ENCODE measurements around the gene IFFO2. TPM values are rescaled to one million over a fixed set of nuclear protein-coding genes. Genes with fewer than 3 reads are reported as not detected.

IFFO2 gene
- total RNA-seq, 1 experiment from 2014 or later, result 6.4 TPM

DNA sequence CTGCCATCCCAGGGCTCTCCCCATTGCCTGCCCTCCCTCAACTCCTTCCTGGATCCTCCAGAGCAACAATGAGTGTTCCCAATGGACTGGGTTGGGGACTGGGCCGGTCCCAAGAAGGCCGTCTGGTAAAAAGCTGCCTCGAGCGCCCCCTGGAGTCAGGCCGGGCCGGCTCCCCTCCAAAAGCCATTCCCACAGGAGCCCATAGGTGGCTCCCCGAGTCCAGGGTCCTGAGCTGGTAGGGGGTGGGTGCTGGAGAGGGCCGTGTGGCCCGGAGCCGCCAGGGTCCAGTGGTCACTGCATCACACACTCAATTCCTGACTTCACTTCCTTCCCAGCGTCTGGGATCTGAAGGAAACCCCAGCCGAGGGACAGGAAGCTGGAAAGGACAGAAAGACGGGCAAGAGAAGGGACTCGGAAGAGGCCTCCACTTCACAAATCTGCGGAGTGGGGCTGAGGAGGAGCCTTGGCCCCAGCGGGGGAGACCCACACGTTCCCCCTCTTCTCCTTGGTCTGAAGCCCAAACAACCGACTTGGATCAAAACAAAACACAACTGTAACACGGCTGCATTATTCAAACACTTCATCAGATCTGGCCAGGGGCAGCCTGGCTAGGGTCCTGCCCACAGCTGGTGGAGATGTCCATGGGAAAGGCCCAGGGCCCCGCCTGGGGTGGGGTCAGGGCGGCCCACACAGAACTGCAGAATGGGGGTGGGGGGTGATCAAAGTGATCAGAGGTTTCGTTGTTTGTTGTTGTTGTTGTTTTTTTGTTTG is 43.2 kb downstream of the IFFO2 start:
- in situ Hi-C loops (cut with HindIII; ENCODE audit: low pct_unique_long_range_greater_than_20kb, low sequenced_read_pairs), result no loop called here
- DNase-seq (ENCODE audit: low read depth, low spot score), result peak; percentile 79

- in situ Hi-C loops (cut with HindIII; ENCODE audit: low pct_unique_long_range_greater_than_20kb, low sequenced_read_pairs), result no loop called here
- DNase-seq (ENCODE audit: low read depth, low spot score), result no peak
Measured at GRCh38 chr1:18912550-18912949, 43.9 kb downstream of the IFFO2 start.

- DNase-seq (ENCODE audit: low read depth, low spot score), result no peak
- in situ Hi-C loops (cut with HindIII; ENCODE audit: low pct_unique_long_range_greater_than_20kb, low sequenced_read_pairs), result no loop called here
Measured at GRCh38 chr1:18908911-18909771, 47.3 kb downstream of the IFFO2 start.

DNA sequence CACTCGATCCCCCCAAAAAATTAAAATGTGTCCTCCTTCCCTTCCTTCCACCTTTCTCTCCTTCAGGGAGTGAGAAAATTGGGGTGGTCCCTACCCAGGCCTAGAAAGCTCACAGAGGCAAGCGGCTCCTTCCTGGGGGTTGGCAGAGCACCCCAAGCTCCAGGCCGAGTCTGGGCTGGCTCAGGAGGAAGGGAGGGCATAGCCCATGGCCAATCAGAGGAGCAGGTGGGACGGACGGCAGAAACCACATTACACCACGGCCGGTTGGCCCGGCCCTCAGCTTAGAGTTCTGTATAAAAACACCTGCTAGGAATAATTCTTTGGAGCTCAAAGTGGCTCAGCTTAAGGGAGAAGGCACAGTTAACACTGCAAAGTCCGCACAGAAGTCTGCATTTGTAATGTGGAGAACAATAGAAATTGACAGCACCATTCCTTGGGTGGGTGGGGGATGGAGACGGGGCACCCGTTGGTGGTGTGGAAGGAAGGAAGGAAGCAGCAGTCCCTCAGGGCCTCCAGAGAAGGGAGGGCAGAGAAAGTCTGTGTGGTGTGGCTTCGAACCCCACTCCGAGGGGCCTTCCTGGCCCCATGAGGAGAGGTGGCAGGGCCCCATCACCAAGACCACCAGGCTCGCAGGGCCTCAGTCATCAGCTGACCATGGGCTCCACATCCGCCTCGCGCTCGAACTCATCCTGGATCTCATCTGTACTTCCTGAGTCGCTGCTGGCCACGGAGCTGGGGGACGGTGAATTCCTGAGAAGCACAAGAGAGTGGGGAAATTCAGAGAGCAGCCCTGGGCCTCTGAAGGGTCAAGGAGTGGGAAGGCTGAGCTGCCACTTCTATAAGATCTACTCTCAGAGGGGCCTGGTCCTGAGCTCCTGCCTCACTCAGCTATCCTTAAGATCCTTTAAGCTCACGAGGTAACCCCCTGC is 48.3 kb downstream of the IFFO2 start:
- in situ Hi-C loops (cut with HindIII; ENCODE audit: low pct_unique_long_range_greater_than_20kb, low sequenced_read_pairs), result no loop called here
- no peak for DNase-seq (ENCODE audit: low read depth, low spot score)

DNA sequence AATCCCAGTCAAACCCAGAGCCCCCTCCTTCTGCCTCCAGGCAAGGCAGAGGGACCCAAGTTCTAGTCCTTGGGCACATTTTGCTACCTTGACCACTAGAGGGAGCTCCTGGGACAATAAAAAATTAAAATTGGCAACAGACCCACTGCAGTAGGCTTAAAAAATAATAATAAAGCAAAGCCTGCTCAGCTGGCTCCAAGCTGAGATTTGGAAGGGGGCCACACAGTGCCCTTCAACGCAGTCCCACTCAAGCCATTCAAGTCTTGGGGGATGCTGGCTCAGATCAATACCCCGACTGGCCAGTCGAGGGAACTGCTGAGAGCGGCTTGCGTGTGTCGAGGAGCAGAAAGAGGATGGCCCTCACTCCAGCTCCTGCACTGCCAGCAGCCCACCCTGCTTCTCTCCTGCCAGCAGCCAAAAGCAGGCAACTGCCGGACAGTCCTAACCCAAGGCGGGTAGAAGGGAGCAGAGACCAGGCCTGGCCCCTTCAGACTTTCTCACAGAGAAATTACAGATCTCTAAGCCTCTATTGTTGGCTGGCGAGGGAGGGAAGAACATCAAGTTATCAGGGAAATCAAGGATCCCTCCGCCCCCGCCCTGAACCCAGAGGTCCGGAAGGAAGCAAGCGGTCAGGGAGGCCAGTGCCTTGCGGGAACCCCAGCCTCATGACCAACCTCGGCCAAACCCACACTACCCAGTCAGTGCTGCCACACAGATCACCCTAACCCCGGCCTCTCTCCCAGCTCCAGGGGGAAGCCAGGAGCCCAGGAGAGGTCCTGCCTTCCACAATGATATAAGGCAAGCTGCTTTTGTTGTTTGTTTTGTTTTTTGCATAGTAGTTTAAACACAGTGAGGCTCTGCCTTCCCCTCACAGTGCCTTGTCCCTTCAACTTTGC is 49.2 kb downstream of the IFFO2 start:
- DNase-seq (ENCODE audit: low read depth, low spot score), result peak; percentile 63
- in situ Hi-C loops (cut with HindIII; ENCODE audit: low pct_unique_long_range_greater_than_20kb, low sequenced_read_pairs), result no loop called here

DNA sequence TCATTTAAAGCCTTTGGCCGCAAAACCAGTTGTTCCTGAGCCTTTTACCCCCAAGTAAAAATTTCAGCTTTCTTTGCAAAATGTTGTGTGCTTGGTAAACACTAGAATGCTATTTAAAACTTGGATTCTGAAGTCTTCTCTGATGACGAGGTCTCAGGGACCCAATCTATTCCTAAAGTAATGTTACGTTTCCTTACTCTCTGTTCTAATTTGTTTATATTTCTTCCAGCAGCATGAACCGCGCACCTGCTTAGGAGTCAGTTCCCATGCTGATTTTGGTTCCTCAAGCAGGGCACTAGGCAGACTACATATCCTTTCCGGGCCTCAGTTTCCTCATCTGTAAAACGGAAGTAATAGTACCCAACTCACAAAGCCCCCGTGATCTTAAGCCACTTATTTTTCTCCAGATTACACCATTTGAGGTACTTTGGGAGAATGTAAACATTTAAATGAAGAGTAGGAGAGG is 53.2 kb downstream of the IFFO2 start:
- no peak for DNase-seq (ENCODE audit: low read depth, low spot score)
- in situ Hi-C loops (cut with HindIII; ENCODE audit: low pct_unique_long_range_greater_than_20kb, low sequenced_read_pairs), result no loop called here

GRCh38 chr1:18902523-18903290 is 53.8 kb downstream of the IFFO2 start, which contains the start of gene ALDH4A1:
TSS of gene ALDH4A1 (minus strand) at chr1:18902555. CDS start at chr1:18902523, 32 bp downstream.
- peak; percentile 98 for DNase-seq (ENCODE audit: low read depth, low spot score)
- in situ Hi-C loops (cut with HindIII; ENCODE audit: low pct_unique_long_range_greater_than_20kb, low sequenced_read_pairs), result no loop called here

DNA sequence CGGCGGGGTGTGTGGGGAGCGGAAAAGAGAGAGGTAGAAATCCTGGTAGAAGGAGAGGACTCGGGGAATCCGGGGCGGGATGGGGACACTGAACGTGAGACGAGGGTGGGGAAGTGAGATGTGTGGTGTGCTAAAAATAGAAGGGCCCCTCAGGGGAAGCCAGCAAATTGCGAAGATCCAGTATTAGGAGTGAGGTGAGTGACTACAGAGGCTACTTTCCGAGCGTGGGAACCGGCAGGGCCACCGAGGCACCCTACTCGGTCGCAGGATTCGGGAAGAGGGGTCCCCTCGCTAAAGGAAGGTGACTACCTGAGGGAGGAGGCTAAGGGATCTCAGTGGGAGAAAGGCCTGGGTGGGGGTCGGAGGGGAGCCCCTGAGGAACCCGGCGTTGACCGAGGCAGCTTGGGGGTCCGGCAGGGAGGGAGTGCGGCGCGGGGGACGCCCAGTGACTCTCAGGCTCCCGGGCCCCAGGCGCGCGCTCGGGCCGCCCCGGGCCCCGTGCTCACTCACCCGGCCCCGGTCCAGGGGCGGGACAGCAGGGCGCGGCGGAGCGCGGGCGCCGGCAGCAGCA is 54.4 kb downstream of the IFFO2 start:
- in situ Hi-C loops (cut with HindIII; ENCODE audit: low pct_unique_long_range_greater_than_20kb, low sequenced_read_pairs), result no loop called here
- no peak for DNase-seq (ENCODE audit: low read depth, low spot score)

DNA sequence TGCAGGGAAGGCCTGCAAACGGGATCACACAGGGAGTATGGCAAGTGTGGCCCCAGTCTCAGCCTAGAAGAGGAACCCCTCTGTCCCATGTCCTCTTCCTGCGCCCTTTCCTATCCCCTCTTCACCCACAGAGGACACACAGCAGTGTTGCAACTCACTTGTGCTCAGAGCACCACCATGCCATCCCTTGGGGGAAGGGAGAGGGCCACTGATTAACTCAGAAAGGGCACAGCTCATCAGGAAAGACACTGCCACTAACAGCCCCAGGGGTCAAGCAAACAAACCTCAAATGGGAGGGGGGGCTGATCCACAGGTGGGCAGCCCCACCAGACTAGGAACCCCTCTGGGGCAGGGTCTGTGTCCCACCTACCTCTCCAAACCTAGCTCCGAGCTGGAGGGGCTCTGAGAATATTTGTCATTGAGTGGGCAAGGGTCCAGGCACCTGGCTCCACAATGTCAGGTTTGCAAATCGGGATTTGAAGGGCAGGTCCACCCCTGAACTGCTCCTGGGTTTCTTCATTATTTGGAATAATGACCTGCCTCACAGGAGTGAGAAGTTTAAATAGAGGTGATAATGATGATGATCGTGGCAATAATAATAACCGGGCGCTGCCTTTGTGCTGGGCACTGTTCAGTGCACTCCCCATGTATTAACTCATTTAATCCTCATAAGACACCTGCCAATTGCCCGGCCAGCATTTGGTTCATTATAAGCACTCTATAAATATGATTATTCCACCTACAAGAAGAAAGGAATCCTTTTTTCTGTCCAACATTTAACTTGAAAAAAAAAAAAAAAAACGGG is 55.1 kb downstream of the IFFO2 start:
- in situ Hi-C loops (cut with HindIII; ENCODE audit: low pct_unique_long_range_greater_than_20kb, low sequenced_read_pairs), result no loop called here
- no peak for DNase-seq (ENCODE audit: low read depth, low spot score)

GRCh38 chr1:18900303-18900841 is 56.1 kb downstream of the IFFO2 start:
- no peak for DNase-seq (ENCODE audit: low read depth, low spot score)
- in situ Hi-C loops (cut with HindIII; ENCODE audit: low pct_unique_long_range_greater_than_20kb, low sequenced_read_pairs), result no loop called here

- no peak for DNase-seq (ENCODE audit: low read depth, low spot score)
- in situ Hi-C loops (cut with HindIII; ENCODE audit: low pct_unique_long_range_greater_than_20kb, low sequenced_read_pairs), result no loop called here
Measured at GRCh38 chr1:18899363-18900049, 57.0 kb downstream of the IFFO2 start.

GRCh38 chr1:18898567-18898966 is 57.9 kb downstream of the IFFO2 start:
- in situ Hi-C loops (cut with HindIII; ENCODE audit: low pct_unique_long_range_greater_than_20kb, low sequenced_read_pairs), result no loop called here
- no peak for DNase-seq (ENCODE audit: low read depth, low spot score)

GRCh38 chr1:18895317-18895716 is 61.2 kb downstream of the IFFO2 start:
- in situ Hi-C loops (cut with HindIII; ENCODE audit: low pct_unique_long_range_greater_than_20kb, low sequenced_read_pairs), result no loop called here
- no peak for DNase-seq (ENCODE audit: low read depth, low spot score)

- in situ Hi-C loops (cut with HindIII; ENCODE audit: low pct_unique_long_range_greater_than_20kb, low sequenced_read_pairs), result no loop called here
- no peak for DNase-seq (ENCODE audit: low read depth, low spot score)
Measured at GRCh38 chr1:18893120-18893519, 63.4 kb downstream of the IFFO2 start.
